Upper lobe of right lung (tissue), 1 donor: Measurements from ENCODE around the gene FBL. TPM values are rescaled to one million over a fixed set of nuclear protein-coding genes. Genes with fewer than 3 reads are reported as not detected.
A peak's percentile ranks its signal among the peaks of the same experiment; 100 is the strongest.

Experiments
- ATAC-seq: fragments of 200-7000 bp; cut with Tn5 transposase; one replicate; pipeline ENCODE4 v1.9.1; 2020; ENCODE audit warnings: mild to moderate bottlenecking, moderate library complexity
- DNase-seq: peaks from one replicate; pipeline ENCODE4 v3.0.0-alpha.2; 2020
- H3K27ac ChIP-seq: fragments of 200-600 bp; one replicate; pipeline ENCODE4 v1.8.0; 2022
- H3K27me3 ChIP-seq: fragments of 200-600 bp; one replicate; pipeline ENCODE4 v1.8.0; 2022; ENCODE audit warnings: mild to moderate bottlenecking
- H3K36me3 ChIP-seq: fragments of 200-600 bp; one replicate; pipeline ENCODE4 v1.8.0; 2022
- H3K4me1 ChIP-seq: fragments of 200-600 bp; one replicate; pipeline ENCODE4 v1.8.0; 2022
- H3K4me3 ChIP-seq: fragments of 200-600 bp; one replicate; pipeline ENCODE4 v1.8.0; 2022; ENCODE audit warnings: mild to moderate bottlenecking
- H3K9me3 ChIP-seq: fragments of 200-600 bp; one replicate; pipeline ENCODE4 v1.8.0; 2022
- intact Hi-C: fragments of 100-400 bp; cut with DNase I; formaldehyde crosslinking; loops from one replicate; pipeline ENCODE4 v1.11.0; 2022
- total RNA-seq: library from RNA; stranded (reverse); fragmentation: NEBNext Ultra II Directional; extraction: Animal tissue kit (Norgen Biotek cat#: 25700); gene quantifications from one replicate; pipeline ENCODE4 v1.2.1, GENCODE V29; 2021
- TF ChIP-seq, protein P1 (sequence below): fragments of 200-600 bp; IDR thresholded peaks from one replicate; pipeline ENCODE4 v1.8.0; 2022; ENCODE audit warnings: antibody characterized with exemption
- donor health status: DM: no; HTN: yes; CAD: no; lungs with severe emphysema.

Gene FBL
- total RNA-seq, 1 donor from 2014 or later: 123 TPM

DNA sequence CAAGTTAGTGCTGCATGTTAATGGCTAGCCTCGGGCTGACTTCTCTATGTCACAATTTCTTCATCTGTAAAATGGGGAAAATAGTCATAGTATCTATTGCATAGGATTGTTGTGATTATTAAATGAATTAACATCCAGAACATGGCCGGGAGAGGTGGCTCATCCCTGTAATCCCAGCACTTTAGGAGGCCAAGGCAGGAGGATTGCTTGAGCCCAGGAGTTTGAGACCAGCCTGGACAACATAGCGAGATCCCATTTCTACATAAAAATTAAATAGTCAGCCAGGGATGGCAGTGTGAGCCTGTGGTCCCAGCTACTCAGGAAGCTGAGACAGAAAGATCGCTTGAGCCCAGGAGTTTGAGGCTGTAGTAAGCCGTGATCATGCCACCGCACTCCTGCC, 21.8 kb upstream of the FBL start:
- H3K4me1 ChIP-seq: no peaks in the 10 kb centered on the region
- H3K4me3 ChIP-seq: no peak overlapping the region
- intact Hi-C loops: no loop called here
- H3K27ac ChIP-seq: no peak overlapping the region
- TF ChIP-seq, protein P1, sequence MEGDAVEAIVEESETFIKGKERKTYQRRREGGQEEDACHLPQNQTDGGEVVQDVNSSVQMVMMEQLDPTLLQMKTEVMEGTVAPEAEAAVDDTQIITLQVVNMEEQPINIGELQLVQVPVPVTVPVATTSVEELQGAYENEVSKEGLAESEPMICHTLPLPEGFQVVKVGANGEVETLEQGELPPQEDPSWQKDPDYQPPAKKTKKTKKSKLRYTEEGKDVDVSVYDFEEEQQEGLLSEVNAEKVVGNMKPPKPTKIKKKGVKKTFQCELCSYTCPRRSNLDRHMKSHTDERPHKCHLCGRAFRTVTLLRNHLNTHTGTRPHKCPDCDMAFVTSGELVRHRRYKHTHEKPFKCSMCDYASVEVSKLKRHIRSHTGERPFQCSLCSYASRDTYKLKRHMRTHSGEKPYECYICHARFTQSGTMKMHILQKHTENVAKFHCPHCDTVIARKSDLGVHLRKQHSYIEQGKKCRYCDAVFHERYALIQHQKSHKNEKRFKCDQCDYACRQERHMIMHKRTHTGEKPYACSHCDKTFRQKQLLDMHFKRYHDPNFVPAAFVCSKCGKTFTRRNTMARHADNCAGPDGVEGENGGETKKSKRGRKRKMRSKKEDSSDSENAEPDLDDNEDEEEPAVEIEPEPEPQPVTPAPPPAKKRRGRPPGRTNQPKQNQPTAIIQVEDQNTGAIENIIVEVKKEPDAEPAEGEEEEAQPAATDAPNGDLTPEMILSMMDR: no peak
- no peaks in the 10 kb centered on the region for H3K36me3 ChIP-seq
- H3K9me3 ChIP-seq: no peaks in the 10 kb centered on the region
- ATAC-seq (no peak), DNase-seq (no peak)
- no peaks in the 10 kb centered on the region for H3K27me3 ChIP-seq

DNA sequence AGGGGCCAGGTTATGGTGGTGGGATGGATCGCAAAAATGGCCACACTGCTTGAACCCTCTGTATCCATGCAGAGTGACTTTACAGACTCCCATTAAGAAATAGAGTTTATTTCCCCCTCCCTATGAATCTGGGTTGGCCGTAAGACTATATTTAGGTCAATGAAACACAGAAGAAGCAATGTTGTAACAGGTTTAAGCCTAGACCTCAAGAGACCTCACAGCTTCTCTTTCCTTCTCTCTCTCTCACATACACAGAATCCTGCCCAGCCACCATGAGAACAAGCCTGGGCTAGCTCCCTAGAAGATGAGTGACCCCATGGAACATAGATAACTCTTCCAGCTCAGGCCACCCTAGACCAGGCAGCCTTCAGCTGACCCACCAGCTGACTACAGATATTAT, 21.0 kb upstream of the FBL start:
- DNase-seq (no peak), ATAC-seq (no peak)
- no peaks in the 10 kb centered on the region for H3K4me1 ChIP-seq
- H3K27ac ChIP-seq: no peak overlapping the region
- TF ChIP-seq, protein P1: no peak
- no peaks in the 10 kb centered on the region for H3K27me3 ChIP-seq
- H3K9me3 ChIP-seq: no peaks in the 10 kb centered on the region
- no peaks in the 10 kb centered on the region for H3K36me3 ChIP-seq
- H3K4me3 ChIP-seq: no peak overlapping the region
- intact Hi-C loops: no loop called here

GRCh38 chr19:39865953-39866352, 19.8 kb upstream of the FBL start:
- H3K36me3 ChIP-seq: no peaks in the 10 kb centered on the region
- no peaks in the 10 kb centered on the region for H3K27me3 ChIP-seq
- ATAC-seq: no peak
- TF ChIP-seq, protein P1: no peak
- H3K27ac ChIP-seq: no peak overlapping the region
- no peak for DNase-seq
- H3K9me3 ChIP-seq: no peaks in the 10 kb centered on the region
- no peak overlapping the region for H3K4me3 ChIP-seq
- intact Hi-C loops: no loop called here
- H3K4me1 ChIP-seq: no peaks in the 10 kb centered on the region

DNA sequence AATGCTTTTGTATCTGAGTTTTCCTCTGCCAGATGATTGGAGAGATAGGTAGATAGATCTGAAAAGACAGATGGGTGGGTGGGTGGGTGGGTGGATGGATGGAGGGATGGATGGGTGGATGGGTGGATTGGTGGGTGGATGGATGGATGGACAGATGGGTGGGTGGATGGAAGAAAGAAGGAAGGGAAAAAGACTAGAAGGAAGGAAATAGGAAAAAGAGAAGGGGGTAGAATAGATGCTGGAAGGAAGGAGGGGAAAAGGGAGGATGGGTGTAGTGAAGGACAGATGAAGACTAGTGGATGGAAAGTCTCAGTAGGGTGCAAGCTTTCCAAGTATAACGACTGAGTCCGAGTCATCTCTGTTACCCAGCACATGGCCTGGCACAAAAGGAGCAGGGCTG, 19.0 kb upstream of the FBL start:
- H3K9me3 ChIP-seq: no peaks in the 10 kb centered on the region
- H3K4me3 ChIP-seq: no peak overlapping the region
- ATAC-seq (no peak), DNase-seq (no peak)
- H3K27ac ChIP-seq: no peak overlapping the region
- intact Hi-C loops: no loop called here
- TF ChIP-seq, protein P1: no peak
- no peaks in the 10 kb centered on the region for H3K27me3 ChIP-seq
- H3K36me3 ChIP-seq: no peaks in the 10 kb centered on the region
- H3K4me1 ChIP-seq: no peaks in the 10 kb centered on the region

DNA sequence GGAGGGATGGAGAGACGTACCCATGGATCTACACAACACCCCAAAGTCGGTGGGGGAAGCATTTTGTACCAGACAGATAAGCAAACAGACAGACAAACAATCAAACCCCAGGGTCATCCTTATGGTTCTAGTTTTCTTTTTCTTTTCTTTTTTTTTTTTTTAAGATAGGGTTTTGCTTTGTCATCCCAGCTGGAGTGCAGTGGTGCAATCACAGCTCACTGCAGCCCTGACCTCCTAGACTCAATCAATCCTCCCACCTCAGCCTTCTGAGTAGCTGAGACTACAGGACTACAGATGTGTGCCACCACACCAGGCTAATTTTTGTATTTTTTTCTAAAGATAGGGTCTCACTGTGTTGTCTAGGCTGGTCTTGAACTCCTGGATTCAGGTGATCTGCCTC, 17.9 kb upstream of the FBL start:
- intact Hi-C loops: no loop called here
- no peak for ATAC-seq
- H3K4me3 ChIP-seq: no peak overlapping the region
- no peaks in the 10 kb centered on the region for H3K36me3 ChIP-seq
- no peaks in the 10 kb centered on the region for H3K27me3 ChIP-seq
- no peaks in the 10 kb centered on the region for H3K4me1 ChIP-seq
- no peaks in the 10 kb centered on the region for H3K9me3 ChIP-seq
- H3K27ac ChIP-seq: no peak overlapping the region
- TF ChIP-seq, protein P1: no peak
- no peak for DNase-seq

GRCh38 chr19:39858541-39858940, 12.4 kb upstream of the FBL start:
- peak; percentile 97 for ATAC-seq

More at GRCh38 chr19:39858541-39858940, 12.4 kb upstream of the FBL start:
- H3K9me3 ChIP-seq: no peaks in the 10 kb centered on the region
- no peak overlapping the region for H3K27ac ChIP-seq
- TF ChIP-seq, protein P1: no peak
- peak overlapping the region; percentile 20 for H3K4me3 ChIP-seq
- H3K27me3 ChIP-seq: no peaks in the 10 kb centered on the region
- intact Hi-C loops: no loop called here
- no peaks in the 10 kb centered on the region for H3K36me3 ChIP-seq
- DNase-seq: peak; percentile 68
- no peaks in the 10 kb centered on the region for H3K4me1 ChIP-seq
